DOHH2 (cell line): Measurements from ENCODE around the gene ADM5.
A peak's percentile ranks its signal among the peaks of the same experiment; 100 is the strongest.

Experiments used
- EZH2phosphoT487 ChIP-seq: fragments of 200-600 bp; sonication (generic); IDR thresholded peaks from 2 replicates; pipeline ENCODE4 v1.6.1; 2017; ENCODE audit warnings: borderline replicate concordance, mild to moderate bottlenecking, antibody characterized with exemption, low read length, moderate library complexity, mixed read lengths
- TF ChIP-seq, protein P1 (sequence below): fragments of 200-600 bp; sonication (generic); IDR thresholded peaks from one replicate; pipeline ENCODE4 v1.5.1; 2014; ENCODE audit warnings: antibody characterized with exemption, mild to moderate bottlenecking, low read depth, low read length; ENCODE audit not compliant: poor library complexity, severe bottlenecking

DNA sequence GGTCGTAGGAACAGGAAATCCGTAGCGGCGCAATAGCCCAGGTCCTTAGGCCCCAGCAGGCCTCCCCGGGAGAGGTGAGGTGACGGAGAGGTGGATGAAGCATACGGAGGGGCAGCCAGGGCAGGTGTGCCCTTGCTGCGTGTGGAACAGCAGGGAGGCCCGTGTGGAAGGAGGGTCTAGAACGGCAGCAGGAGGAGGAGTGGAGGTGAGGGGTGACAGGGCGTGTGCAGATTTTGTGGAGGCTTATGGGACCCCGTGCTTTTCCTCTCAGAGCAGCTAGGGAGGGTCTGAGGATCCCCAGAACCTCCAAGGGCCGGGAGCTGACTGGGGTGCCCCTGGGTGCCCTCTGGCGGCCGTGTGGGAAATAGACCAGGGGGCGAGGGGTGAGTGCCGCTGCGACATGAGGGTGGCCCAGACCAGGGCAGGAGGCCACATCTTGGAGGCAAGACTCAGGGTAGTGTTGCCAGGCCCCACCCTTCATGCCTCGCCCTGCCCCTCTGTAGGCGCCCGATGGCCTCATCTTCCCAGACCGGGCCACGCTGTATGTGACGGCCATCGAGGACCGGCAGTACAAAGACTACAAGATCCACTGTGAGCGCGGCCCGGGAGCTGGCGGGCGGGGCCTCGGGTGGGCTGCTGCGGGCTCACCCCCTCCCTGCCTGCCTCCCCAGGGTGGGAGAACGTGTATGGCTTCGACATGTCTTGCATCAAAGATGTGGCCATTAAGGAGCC is 5.0 kb upstream of the ADM5 start:
- TF ChIP-seq, protein P1, sequence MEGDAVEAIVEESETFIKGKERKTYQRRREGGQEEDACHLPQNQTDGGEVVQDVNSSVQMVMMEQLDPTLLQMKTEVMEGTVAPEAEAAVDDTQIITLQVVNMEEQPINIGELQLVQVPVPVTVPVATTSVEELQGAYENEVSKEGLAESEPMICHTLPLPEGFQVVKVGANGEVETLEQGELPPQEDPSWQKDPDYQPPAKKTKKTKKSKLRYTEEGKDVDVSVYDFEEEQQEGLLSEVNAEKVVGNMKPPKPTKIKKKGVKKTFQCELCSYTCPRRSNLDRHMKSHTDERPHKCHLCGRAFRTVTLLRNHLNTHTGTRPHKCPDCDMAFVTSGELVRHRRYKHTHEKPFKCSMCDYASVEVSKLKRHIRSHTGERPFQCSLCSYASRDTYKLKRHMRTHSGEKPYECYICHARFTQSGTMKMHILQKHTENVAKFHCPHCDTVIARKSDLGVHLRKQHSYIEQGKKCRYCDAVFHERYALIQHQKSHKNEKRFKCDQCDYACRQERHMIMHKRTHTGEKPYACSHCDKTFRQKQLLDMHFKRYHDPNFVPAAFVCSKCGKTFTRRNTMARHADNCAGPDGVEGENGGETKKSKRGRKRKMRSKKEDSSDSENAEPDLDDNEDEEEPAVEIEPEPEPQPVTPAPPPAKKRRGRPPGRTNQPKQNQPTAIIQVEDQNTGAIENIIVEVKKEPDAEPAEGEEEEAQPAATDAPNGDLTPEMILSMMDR, result peak; percentile 75
- no peak for TF ChIP-seq EZH2phosphoT487
